Measurements from ENCODE around the gene SPON2. TPM values are rescaled to one million over a fixed set of nuclear protein-coding genes. Genes with fewer than 3 reads are reported as not detected.

Gene SPON2
- total RNA-seq, 1 experiment from 2014 or later: 1.8 TPM

GRCh38 chr4:1195891-1196401 lies 23.6 kb upstream of the SPON2 start:
- H3K27ac ChIP-seq (ENCODE audit: low read length): no peak overlapping the region
- DNase-seq (ENCODE audit: low read depth, low spot score) (no peak), ATAC-seq (no peak)
- POLR2A ChIA-PET: no interaction called here
- no peaks in the 10 kb centered on the region for H3K9me3 ChIP-seq (ENCODE audit: control insufficient read depth, insufficient read depth, low read depth, low read length)
- peaks cover 18% of the 10 kb centered on the region for H3K4me1 ChIP-seq (ENCODE audit: control insufficient read depth, insufficient read depth, low read length)
- BruUV-seq (replicated peaks): no TSS peak
- CTCF ChIA-PET: no interaction called here
- intact Hi-C loops (cut with micrococcal nuclease; ENCODE audit: unreplicated experiment): no loop called here
- no peak overlapping the region for H3K4me3 ChIP-seq (ENCODE audit: low read depth in 2 of 2, low read length in 2 of 2)
- H3K27me3 ChIP-seq (ENCODE audit: control insufficient read depth, insufficient read depth, low read length): no peaks in the 10 kb centered on the region
- TF ChIP-seq, protein P1, sequence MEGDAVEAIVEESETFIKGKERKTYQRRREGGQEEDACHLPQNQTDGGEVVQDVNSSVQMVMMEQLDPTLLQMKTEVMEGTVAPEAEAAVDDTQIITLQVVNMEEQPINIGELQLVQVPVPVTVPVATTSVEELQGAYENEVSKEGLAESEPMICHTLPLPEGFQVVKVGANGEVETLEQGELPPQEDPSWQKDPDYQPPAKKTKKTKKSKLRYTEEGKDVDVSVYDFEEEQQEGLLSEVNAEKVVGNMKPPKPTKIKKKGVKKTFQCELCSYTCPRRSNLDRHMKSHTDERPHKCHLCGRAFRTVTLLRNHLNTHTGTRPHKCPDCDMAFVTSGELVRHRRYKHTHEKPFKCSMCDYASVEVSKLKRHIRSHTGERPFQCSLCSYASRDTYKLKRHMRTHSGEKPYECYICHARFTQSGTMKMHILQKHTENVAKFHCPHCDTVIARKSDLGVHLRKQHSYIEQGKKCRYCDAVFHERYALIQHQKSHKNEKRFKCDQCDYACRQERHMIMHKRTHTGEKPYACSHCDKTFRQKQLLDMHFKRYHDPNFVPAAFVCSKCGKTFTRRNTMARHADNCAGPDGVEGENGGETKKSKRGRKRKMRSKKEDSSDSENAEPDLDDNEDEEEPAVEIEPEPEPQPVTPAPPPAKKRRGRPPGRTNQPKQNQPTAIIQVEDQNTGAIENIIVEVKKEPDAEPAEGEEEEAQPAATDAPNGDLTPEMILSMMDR (IDR thresholded peaks at IDR 0.05): no peak
- no peak for TF ChIP-seq SIN3A (IDR thresholded peaks at IDR 0.05; ENCODE audit: borderline replicate concordance, insufficient read depth, low read depth, low read length)
- TF ChIP-seq TCF7L2 (IDR thresholded peaks at IDR 0.05; ENCODE audit: low read depth, low read length): no peak
- TF ChIP-seq, protein P2, sequence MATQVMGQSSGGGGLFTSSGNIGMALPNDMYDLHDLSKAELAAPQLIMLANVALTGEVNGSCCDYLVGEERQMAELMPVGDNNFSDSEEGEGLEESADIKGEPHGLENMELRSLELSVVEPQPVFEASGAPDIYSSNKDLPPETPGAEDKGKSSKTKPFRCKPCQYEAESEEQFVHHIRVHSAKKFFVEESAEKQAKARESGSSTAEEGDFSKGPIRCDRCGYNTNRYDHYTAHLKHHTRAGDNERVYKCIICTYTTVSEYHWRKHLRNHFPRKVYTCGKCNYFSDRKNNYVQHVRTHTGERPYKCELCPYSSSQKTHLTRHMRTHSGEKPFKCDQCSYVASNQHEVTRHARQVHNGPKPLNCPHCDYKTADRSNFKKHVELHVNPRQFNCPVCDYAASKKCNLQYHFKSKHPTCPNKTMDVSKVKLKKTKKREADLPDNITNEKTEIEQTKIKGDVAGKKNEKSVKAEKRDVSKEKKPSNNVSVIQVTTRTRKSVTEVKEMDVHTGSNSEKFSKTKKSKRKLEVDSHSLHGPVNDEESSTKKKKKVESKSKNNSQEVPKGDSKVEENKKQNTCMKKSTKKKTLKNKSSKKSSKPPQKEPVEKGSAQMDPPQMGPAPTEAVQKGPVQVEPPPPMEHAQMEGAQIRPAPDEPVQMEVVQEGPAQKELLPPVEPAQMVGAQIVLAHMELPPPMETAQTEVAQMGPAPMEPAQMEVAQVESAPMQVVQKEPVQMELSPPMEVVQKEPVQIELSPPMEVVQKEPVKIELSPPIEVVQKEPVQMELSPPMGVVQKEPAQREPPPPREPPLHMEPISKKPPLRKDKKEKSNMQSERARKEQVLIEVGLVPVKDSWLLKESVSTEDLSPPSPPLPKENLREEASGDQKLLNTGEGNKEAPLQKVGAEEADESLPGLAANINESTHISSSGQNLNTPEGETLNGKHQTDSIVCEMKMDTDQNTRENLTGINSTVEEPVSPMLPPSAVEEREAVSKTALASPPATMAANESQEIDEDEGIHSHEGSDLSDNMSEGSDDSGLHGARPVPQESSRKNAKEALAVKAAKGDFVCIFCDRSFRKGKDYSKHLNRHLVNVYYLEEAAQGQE (IDR thresholded peaks at IDR 0.05; ENCODE audit: insufficient read depth in 1 of 2, low read depth in 2 of 2, low read length in 1 of 2): no peak
- TF ChIP-seq POLR2AphosphoS5 (IDR thresholded peaks at IDR 0.05; ENCODE audit: low read depth, low read length): no peak
- in situ Hi-C loops (cut with HindIII; ENCODE audit: low pct_unique_long_range_greater_than_20kb, low sequenced_read_pairs): no loop called here
- no peaks in the 10 kb centered on the region for H3K36me3 ChIP-seq (ENCODE audit: control insufficient read depth, insufficient read depth, low read length)

- BruUV-seq (replicated peaks): no TSS peak
- Histone ChIP-seq H3K27me3 (ENCODE audit: control insufficient read depth, insufficient read depth, low read length) (no peaks in the 10 kb centered on the region), H3K36me3 (ENCODE audit: control insufficient read depth, insufficient read depth, low read length) (no peaks in the 10 kb centered on the region), H3K27ac (ENCODE audit: low read length) (no peak overlapping the region), H3K4me3 (ENCODE audit: low read depth in 2 of 2, low read length in 2 of 2) (peak overlapping the region in 1 of 2 experiments; percentile 12; a peak in 1 of 4 replicates), H3K4me1 (ENCODE audit: control insufficient read depth, insufficient read depth, low read length) (peaks cover 18% of the 10 kb centered on the region), H3K9me3 (ENCODE audit: control insufficient read depth, insufficient read depth, low read depth, low read length) (no peaks in the 10 kb centered on the region)
- DNase-seq (ENCODE audit: low read depth, low spot score): no peak
- in situ Hi-C loops (cut with HindIII; ENCODE audit: low pct_unique_long_range_greater_than_20kb, low sequenced_read_pairs): no loop called here
- POLR2A ChIA-PET: no interaction called here
- no peak for ATAC-seq
- CTCF ChIA-PET: no interaction called here
- TF ChIP-seq, protein P1 (IDR thresholded peaks at IDR 0.05): no peak
- TF ChIP-seq POLR2AphosphoS5 (IDR thresholded peaks at IDR 0.05; ENCODE audit: low read depth, low read length) (no peak), SIN3A (IDR thresholded peaks at IDR 0.05; ENCODE audit: borderline replicate concordance, insufficient read depth, low read depth, low read length) (no peak), TCF7L2 (IDR thresholded peaks at IDR 0.05; ENCODE audit: low read depth, low read length) (no peak)
- TF ChIP-seq, protein P2 (IDR thresholded peaks at IDR 0.05; ENCODE audit: insufficient read depth in 1 of 2, low read depth in 2 of 2, low read length in 1 of 2): no peak
- intact Hi-C loops (cut with micrococcal nuclease; ENCODE audit: unreplicated experiment): no loop called here
Observed at GRCh38 chr4:1195109-1195671, 22.8 kb upstream of the SPON2 start.

All from Panc1 (cell line).